GM12865 (cell line): ENCODE results near the gene GRK3.

Source experiments
- DNase-seq: peaks from one replicate; pipeline ENCODE4 v3.0.0; 2010; ENCODE audit warnings: low read depth
- H3K4me3 ChIP-seq: 2 replicates; pipeline ENCODE4 v1.5.1; 2011; ENCODE audit warnings: mild to moderate bottlenecking, low read depth, low read length, control low read depth
- CTCF ChIP-seq: IDR thresholded peaks from 2 replicates; pipeline ENCODE4 v1.5.1; 2011; ENCODE audit warnings: low read length, control low read depth, low read depth, inconsistent platforms; ENCODE audit not compliant: insufficient read depth; ENCODE audit errors: missing control alignments

GRK3 gene

GRCh38 chr22:25742918-25743708, 178.6 kb downstream of the GRK3 start:
- no peak for DNase-seq
- no peak overlapping the region for H3K4me3 ChIP-seq
- no peak for TF ChIP-seq CTCF

- DNase-seq: no peak
- H3K4me3 ChIP-seq: no peak overlapping the region
- TF ChIP-seq CTCF: no peak
These were observed 180.2 kb downstream of the GRK3 start for GRCh38 chr22:25744694-25745093.

GRCh38 chr22:25745341-25746011, 181.0 kb downstream of the GRK3 start:
- H3K4me3 ChIP-seq: no peak overlapping the region

GRCh38 chr22:25746012-25746373, 181.5 kb downstream of the GRK3 start:
- no peak overlapping the region for H3K4me3 ChIP-seq
- DNase-seq: no peak

More at GRCh38 chr22:25745341-25746011, 181.0 kb downstream of the GRK3 start:
- TF ChIP-seq CTCF: no peak
- DNase-seq: no peak

GRCh38 chr22:25747245-25747944, 182.9 kb downstream of the GRK3 start:
- no peak for TF ChIP-seq CTCF
- no peak overlapping the region for H3K4me3 ChIP-seq
- DNase-seq: no peak

More at GRCh38 chr22:25746012-25746373, 181.5 kb downstream of the GRK3 start:
- no peak for TF ChIP-seq CTCF

- no peak overlapping the region for H3K4me3 ChIP-seq
- TF ChIP-seq CTCF: no peak
- no peak for DNase-seq
These were observed 183.7 kb downstream of the GRK3 start for GRCh38 chr22:25748140-25748539.
